Parietal lobe (tissue), 1 donor: ENCODE measurements around the gene NAV1. TPM values are rescaled to one million over a fixed set of nuclear protein-coding genes. Genes with fewer than 3 reads are reported as not detected.

ENCODE experiments used
- total RNA-seq: library from RNA; depleted of rRNA; stranded (reverse); fragments of >200 nt; gene quantifications from one replicate; pipeline ENCODE4 v1.2.3, GENCODE V29; 2014

Gene NAV1, protein sequence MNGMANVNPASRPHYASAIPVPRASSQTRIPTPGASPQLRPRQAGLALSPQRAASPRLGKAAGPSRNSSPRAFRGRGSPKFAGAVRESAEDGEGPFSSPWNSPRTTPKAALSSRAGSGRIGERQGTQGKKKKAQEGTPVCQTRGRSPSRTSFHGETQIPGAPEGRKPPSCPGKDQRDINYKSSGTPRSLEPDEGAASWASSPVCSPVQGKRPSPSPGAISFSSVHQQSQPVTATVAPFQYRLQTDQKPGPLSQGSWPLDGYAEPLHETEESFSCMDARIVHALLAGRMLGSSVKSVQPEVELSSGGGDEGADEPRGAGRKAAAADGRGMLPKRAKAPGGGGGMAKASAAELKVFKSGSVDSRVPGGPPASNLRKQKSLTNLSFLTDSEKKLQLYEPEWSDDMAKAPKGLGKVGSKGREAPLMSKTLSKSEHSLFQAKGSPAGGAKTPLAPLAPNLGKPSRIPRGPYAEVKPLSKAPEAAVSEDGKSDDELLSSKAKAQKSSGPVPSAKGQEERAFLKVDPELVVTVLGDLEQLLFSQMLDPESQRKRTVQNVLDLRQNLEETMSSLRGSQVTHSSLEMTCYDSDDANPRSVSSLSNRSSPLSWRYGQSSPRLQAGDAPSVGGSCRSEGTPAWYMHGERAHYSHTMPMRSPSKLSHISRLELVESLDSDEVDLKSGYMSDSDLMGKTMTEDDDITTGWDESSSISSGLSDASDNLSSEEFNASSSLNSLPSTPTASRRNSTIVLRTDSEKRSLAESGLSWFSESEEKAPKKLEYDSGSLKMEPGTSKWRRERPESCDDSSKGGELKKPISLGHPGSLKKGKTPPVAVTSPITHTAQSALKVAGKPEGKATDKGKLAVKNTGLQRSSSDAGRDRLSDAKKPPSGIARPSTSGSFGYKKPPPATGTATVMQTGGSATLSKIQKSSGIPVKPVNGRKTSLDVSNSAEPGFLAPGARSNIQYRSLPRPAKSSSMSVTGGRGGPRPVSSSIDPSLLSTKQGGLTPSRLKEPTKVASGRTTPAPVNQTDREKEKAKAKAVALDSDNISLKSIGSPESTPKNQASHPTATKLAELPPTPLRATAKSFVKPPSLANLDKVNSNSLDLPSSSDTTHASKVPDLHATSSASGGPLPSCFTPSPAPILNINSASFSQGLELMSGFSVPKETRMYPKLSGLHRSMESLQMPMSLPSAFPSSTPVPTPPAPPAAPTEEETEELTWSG (N-terminal part only)
- 101 TPM for total RNA-seq

DNA sequence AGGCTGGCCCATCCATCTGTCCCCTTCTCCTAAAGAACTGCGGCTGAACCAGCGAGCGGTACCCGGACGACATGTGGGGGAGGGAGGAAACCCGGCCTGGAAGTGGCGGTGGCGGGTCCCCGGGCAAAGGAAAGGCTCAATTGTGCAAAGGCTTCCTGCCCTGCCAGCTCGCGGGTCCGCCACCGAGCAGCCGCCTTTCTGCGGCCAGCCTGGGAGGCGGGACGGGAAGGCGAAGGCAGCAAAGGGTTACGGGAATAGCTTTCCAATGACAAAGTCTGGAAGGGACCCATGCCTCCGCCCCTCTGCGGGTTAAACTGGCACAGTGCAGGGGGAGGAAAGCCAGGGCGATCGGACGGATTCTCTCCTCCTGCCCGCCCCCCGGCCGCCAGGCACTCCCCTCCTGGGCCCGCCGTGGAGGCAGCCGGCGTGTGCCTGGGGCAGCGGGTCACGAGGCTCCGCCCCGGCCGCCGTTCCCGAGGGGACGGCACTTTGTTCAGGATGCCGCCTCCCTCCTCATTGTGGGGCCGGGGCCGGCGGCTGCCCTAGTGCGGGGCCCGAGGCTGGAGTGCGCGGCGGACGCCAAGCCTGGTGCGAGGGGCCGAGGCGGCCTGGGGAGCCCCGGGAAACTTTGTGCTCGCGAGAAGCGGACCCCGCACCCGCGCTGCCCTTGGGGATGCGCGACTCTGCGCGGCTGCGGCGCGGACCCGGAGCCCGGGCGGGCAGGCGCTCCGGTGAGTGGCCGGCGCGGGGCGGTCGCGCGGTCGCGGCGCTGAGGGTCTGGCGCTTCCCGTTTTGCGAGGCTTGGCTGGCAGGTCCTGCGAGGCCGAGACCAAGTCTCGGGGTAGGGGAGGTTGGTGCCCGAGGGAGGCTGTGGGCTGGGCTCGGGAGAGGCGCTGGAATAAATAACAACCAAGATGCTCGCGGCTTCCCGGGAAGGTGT, at the start of gene NAV1:
Gene NAV1, plus strand, starts transcription at position 516 of the 940 bp plus-strand sequence. CDS start 83,758 bp downstream, outside the sequence.

DNA sequence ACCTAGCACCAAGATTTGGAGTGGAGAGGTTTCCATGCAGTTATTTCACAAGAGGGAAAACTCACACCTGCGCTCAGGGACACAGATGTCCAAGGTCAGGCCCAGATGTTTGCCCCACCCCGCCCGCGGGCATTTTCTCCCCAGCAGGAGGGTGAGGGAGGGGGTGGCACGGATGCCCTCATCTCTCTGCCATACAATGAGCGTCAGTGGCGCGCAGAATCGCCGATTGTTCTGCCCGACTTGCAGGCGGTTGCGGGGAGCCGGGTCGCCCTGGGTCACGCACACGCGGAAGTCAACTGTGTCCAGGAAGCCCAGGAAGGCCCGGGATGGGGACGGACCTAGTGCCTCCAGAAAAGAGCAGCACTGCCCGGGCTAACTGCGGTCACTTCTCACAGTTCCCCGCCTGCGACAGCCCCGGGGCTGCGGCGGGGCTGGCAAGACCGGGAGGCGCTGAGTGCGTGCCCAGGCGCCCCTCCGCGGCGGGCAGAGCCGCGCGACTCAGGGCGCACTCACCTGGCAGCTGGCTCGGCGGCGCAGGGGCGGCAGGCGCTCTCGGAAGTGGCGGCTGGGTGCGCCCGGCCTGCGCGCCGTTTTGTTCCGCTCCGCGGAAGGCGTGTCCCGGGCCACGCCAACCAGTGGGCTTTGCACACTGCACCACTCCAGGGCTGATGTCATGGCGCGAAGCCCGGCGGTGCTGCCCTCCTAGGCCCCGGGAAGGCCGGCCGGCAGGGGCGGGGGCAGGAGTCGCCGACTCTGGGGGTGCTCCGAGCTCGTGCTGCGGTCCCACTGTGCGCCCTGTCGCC, 32.2 kb upstream of the NAV1 start, which contains the start of gene CSRP1:
Gene CSRP1, minus strand, starts transcription at position 567 of the 803 bp plus-strand sequence. CDS start 10,820 bp downstream, outside the sequence.

Other genes starting within 250 kb of the NAV1 start
- gene TNNT2, start 161.4 kb upstream of the NAV1 start, total RNA-seq: not detected
- not detected for gene LAD1, start 139.8 kb upstream of the NAV1 start, total RNA-seq
- gene TNNI1, start 117.4 kb upstream of the NAV1 start, total RNA-seq: not detected
- gene PHLDA3, start 69.9 kb upstream of the NAV1 start, total RNA-seq: 8.5 TPM
- gene CSRP1, start 32.0 kb upstream of the NAV1 start, total RNA-seq: 15.0 TPM